GM18907 (cell line): ENCODE results near the gene MYOM3.
"Not testable (repeated sequence)": the region's sequence is repeated elsewhere in the genome, so short reads cannot be mapped to it uniquely, and the experiment has no call there.

ENCODE experiments used
- ATAC-seq: cut with Tn5 transposase; IDR thresholded peaks from one replicate; pipeline ENCODE4 v1.9.1; 2021; ENCODE audit warnings: mild to moderate bottlenecking, moderate library complexity; ENCODE audit not compliant: unreplicated experiment

The MYOM3 gene

DNA sequence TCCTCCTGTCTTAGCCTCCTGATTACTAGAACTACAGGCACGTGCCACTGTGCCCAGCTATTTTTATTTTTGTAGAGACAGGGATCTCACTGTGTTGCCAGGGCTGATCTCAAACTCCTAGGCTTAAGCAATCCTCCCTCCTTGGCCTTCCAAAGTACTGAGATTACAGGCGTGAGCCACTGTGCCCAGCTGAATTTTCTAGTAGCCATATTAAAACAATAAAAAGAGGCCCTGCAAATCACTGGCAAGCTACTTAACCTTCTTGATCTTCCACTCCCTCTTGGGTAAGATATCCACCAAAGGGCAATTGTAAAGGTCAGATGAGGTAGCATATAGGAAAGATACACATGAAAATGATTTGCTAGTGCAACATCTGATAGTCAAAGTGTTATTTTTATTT lies 66.2 kb downstream of the MYOM3 start:
- ATAC-seq, result no peak

DNA sequence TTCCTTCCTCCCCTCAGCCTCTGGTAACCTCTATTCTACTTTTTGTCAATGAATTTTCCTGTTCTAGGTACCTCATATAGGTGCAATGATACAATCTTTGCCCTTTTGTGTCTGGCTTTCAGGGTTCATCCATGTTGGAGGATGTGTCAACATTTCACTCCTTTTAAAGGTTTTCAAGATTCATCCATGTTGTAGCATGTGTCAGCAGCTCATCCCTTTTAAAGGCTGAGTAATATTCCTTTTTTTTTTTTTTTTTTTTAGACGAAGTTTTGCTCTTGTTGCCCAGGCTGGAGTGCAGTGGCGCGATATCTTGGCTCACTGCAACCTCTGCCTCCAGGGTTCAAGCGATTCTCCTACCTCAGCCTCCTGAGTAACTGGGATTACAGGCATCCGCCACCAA lies 67.3 kb downstream of the MYOM3 start:
- ATAC-seq, result not testable (repeated sequence)

DNA sequence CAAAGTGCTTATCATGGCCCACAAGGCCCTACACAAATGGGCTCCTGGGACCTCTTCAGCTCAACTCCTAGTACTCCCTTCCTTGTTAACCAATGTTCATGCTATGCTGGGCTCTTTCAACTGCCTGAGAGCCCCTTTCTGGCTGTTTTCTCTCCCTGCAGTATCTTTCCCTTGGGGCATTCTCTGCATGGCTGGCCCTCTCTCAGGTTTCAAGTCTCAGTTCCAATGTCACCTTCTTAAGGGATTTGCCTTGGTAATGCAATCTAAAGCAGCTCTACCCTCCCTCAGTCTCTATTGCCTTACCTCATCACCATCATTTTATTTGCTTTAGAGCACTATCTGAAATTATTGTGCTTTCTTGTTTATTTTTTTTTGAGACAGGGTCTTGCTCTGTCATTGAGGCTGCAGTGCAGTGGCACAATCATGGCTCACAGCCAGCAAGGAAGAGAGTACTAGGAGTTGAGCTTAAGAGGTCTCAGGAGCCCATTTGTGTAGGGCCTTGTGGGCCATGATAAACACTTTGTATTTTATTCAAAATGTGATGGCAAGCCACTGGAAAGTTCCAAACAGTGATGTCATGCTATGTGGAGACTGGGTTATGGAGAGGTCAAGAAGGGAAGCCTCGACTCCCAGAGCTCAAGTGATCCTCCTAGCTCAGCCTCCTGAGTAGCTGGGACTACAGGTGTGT lies 68.4 kb downstream of the MYOM3 start:
- no peak for ATAC-seq

DNA sequence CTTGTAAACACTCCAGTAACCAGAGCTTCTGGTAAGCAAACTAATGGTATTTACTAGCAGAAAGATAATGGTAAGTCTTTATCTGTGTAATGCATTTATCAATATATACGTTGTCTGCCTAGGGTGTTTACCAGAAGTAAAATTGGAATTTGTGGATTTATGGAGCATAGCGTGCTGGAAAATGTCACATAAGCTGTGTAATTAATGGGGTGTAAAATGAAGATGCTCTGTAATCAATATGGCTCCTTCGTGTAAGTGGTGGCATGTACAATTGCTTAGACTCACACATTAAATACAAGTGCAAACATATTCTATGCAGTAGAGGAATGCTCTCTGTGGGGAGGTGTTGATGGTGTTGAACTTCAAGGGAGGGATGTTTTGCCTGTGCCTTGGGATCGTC lies 69.6 kb downstream of the MYOM3 start:
- no peak for ATAC-seq

DNA sequence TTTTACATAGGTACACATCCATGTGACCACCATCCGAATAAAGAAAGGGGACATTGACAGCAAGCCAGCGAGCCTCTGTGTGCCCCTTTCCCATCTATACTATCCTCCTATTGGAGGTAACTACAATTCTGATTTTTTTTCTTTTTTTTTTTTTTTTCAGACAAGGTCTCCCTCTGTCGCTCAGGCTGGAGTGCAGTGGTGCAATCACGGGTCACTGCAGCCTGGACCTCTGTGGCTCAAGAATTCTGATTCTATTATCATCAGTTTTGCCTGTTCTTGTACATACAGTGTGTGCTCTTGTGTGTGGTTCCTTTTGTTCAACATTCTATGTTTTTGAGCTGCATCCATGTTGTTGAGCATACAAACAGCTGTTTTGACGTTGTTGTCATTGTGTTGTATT lies 75.8 kb downstream of the MYOM3 start:
- no peak for ATAC-seq

- no peak for ATAC-seq
These were observed 79.0 kb downstream of the MYOM3 start for GRCh38 chr1:24032981-24033380.

DNA sequence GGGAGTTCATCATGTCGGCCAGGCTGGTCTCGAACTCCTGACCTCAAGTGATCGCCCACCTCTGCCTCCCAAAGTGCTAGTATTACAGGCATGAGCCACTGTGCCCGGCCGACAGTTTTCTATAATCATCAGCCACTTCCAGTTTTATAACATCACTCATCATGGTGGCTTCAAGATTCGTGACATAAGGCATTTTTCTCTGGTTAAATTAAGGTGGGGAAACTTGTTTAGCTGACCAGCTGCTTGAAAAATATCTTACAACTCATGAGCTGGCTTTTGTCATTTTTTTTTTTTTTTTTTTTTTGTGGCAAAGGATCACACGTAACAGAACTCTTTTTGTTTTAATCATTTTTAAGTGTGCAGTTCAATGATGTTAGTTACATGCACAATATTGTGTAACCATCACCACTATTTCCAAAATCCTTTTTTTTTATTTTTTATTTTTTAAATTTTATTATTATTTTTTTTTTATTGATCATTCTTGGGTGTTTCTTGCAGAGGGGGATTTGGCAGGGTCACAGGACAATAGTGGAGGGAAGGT lies 80.9 kb downstream of the MYOM3 start:
- ATAC-seq, result not testable (repeated sequence)

GRCh38 chr1:24027838-24028468 lies 84.0 kb downstream of the MYOM3 start:
- no peak for ATAC-seq

DNA sequence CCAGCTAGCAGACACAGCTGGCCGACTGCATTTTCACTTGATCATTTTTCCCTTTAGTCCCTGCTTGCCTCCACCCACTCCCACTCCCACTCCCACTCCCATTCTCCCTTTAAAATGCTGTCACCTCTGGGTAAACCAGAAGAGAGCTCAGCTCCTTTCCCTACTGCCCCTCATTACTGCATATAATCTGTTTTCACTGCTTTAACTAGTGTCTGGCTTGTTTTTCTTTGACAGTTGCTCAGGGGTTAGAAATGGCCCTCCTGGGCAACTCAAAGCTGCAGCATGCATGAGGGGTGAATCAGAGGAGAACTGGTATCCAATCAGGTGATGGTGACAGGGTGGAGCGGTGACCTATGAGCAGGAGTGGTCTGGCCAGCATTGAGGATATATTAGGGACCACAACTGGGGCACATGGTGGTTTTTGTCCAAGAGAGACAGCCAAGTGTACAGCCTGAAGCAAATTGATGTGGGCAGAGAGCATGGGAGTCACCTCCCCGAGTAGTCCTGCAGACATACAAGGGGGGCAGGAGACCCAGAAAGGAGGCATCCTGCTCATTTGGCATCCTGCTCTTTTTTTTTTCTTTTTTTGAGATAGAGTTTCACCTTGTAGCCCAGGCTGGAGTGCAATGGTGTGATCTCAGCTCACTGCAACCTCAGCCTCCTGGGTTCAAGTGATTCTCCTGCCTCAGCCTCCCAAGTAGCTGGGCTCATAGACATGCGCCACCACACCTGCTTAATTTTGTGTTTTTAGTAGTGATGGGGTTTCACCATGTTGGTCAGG lies 89.2 kb downstream of the MYOM3 start:
- ATAC-seq, result no peak

DNA sequence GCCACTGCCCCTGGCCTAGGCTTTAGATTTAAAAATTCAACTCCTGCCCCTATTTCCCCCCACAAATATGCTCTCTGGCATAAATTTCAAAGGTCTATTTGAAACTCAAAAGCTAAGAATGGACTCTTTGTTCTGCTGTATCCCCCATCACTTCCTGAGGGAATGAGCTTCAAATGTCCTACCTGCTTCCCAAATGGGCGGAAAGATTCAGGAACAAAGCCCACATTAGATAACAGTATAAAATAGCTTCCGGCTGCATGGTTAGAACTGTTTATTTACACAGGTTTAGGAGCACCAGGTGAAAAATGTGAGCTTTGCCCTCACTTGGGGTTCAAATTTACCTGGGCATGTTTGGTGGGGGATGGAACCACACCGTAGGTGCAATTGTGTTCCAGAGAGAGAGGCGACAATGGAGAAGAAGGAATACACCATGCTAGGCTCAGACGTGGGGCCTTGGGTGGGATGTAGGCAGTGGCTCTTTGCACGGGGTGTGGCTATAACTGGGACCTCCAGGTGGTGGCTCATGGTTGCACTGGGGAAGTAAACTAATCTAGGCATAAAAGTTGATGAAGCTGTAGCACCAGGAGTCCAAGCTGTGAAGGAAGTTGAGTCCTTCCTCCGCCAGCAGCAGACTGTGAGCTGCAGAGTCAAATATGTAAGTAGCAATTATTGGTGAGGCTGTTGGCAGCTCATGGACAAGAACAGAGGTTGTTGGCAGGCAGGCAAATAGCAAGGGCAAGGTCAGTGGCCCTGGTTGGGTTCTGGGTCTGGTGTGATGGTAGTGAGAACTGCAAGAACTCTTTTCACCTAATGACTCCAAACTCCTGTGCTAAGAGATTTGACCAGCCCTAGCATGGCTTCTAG lies 90.3 kb downstream of the MYOM3 start:
- no peak for ATAC-seq

GRCh38 chr1:24020470-24020869 lies 91.5 kb downstream of the MYOM3 start:
- ATAC-seq, result no peak

DNA sequence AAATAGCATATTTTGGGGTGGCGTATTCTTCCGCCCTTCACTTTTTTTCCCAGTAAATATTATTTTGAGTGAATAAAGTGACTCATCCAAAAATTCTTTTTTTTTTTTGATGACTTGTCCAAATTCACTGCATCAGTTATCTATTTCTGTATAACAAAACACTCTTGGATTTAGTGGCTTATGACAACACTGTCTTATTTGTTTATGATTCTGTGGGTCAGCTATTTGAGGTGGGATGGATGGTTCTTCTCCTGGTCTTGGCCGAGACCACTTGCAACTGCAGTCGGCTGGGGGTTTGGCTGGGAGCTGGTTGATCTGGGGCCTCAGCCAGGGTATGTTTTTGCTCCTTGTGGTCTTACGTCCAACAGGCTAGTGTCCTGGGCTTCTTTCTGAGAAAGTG lies 91.9 kb downstream of the MYOM3 start:
- no peak for ATAC-seq

DNA sequence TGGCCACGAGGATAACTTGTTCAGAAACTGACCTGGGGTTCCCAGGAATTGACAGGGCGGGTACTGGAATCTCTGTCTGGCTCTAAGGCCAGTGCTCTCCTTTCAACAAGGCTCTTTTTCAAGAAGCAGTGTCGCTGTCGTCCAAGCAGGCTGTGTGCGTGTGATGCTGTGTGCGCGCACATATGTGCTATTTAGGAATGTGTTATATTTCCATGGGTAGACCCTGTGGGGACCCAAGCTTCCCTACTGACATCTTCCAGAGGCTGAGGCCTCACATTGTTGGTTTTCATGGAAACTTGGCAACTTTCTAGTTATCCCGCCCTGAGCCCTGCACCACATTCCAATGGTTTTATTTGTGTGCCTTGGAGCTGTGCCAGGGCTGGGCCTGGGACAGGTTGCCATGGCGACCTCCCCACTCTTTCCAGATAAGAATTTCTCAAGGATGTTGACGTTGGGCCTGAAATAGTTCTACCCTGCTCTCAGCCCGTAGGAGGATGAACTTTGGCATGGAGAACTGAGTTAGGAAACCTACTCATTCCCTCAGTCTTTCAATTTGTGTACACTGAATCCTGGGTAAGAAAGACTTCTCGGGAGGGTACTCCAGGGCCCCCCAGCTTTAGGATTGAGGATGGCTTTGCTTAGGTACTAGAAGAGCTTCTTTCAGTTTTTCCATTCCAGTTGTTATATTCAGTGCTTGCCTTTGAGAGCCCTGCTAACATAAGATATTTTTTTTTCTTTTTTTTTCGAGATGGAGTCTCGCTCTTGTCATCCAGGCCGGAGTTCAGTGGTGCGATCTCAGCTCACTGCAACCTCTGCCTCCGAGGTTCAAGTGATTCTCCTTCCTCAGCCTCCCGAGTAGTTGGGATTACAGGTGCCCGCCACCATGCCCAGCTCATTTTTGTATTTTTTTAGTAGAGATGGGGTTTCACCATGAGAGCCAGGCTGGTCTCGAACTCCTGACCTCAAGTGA lies 93.0 kb downstream of the MYOM3 start:
- ATAC-seq, result no peak

DNA sequence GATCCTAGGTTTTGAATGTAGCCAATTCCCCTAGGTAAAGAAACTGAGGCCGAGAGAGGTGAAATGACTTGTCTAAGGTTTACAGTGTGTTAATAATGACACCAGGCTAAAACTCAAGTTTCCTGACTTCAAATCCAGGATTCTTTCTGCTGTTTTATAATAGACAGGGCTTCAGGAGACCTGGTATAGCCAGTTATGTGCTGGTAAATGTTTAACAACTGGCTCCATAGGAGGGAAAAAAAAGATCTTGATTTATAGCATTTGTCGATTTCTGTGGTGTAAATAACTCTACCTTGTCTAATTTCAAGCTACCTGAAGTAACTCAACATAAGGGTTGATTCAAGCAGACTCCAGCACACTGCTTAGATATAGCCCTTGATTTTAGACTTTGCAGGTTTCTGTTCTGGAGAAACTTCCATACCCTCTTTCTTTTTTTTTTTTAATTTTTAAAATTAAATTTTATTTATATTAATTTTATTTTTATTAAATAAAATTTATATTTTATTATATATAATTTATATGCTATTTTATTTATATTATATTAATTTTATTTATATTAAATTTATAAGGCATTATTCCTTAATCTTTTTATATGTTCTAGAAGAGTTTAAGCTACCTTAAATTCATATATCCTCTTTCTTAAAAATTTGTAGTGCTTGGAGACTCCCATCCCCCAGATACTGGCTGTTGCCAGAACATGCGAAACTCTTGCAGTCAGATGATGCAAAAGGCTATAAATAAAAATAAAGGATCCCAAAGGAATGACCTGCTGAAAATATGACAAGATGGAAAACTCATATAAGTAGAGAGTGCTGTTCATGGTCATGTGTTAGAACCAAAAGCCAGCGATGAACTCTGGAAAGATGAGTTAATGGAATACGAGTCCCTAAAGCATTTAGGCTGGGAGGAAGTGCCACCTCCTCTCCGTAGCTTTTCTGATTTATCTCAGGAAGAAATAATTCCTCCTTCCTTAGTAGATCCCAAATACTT lies 96.4 kb downstream of the MYOM3 start:
- no peak for ATAC-seq

DNA sequence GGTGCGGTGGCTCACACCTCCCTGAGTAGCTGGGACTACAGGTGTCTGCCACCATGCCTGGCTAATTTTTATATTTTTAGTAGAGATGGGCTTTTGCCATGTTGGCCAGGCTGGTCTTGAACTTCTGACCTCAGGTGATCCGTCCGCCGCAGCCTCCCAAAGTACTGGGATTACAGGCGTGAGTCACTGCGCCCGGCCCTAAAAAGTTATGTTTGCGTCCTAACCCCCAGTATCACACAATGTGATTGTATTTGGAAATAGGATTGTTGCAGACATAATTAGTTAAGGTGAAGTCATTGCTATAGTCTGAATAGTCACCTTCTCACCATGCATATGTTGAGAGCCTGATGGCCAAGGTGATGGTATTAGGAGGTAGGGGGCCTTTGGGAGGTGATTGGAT lies 99.1 kb downstream of the MYOM3 start:
- ATAC-seq, result not testable (repeated sequence)

- ATAC-seq, result no peak
These were observed 101.3 kb downstream of the MYOM3 start for GRCh38 chr1:24010650-24011049.

DNA sequence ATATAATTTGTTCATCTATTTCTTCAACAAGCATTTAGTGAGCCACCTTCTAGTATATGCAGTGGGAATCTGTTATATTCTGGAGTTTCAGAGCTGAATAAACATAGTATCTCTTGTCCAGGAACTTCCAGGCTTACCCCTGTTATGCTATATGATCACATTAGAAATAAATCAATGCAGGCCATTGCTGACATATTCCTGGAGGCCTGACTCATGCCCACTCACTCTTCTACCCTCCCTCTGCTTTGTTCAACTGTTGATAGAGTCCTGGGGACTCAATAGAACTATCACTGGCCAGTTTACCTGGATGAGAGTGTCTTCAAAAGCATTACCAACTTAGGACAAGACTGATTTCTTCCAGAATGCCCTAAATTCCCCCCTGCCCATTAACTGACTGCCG lies 102.5 kb downstream of the MYOM3 start:
- ATAC-seq, result no peak

- ATAC-seq, result not testable (repeated sequence)
These were observed 103.3 kb downstream of the MYOM3 start for GRCh38 chr1:24008574-24009184.
